IMR-90 (cell line): ENCODE results near the gene PPOX. TPM values are rescaled to one million over a fixed set of nuclear protein-coding genes. Genes with fewer than 3 reads are reported as not detected.
A peak's percentile ranks its signal among the peaks of the same experiment; 100 is the strongest.

ENCODE experiments used
- ATAC-seq: fragments of 200-7000 bp; cut with Tn5 transposase; 2 replicates; pipeline ENCODE4 v1.9.1; 2020; ENCODE audit warnings: low read depth, mild to moderate bottlenecking, moderate library complexity
- BruUV-seq: library from RNA; stranded (reverse); fragments of 400-500 nt; replicated peaks from 2 replicates; lab custom pipeline; 2021; lab: Mats Ljungman, UMichigan
- CTCF ChIA-PET: fragments of 300-600 bp; formaldehyde crosslinking; extraction: SDS; loops from one replicate; lab custom pipeline; 2021; ENCODE audit warnings: antibody characterized with exemption; lab: Yijun Ruan, JAX
- POLR2A ChIA-PET: fragments of 300-600 bp; sonication (Branson Sonifier 250); formaldehyde crosslinking; loops from one replicate; lab custom pipeline; 2022; ENCODE audit warnings: antibody characterized with exemption; ENCODE audit not compliant: unreplicated experiment; lab: Charles Lee
- DNase-seq: peaks from one replicate; pipeline ENCODE4 v3.0.0; 2013
- H2AFZ ChIP-seq: replicated peaks from 2 replicates; pipeline ENCODE3; 2013; ENCODE audit warnings: low read length, mild to moderate bottlenecking; ENCODE audit not compliant: poor library complexity
- H2AK5ac ChIP-seq: 2 replicates; pipeline ENCODE4 v1.6.1; 2013; ENCODE audit warnings: low read depth, low read length, inconsistent platforms
- H2AK9ac ChIP-seq: replicated peaks from 2 replicates; pipeline ENCODE3; 2013; ENCODE audit warnings: mild to moderate bottlenecking, low read depth, low read length, moderate library complexity; ENCODE audit not compliant: poor library complexity
- H2BK120ac ChIP-seq: 2 replicates; pipeline ENCODE4 v1.6.1; 2013; ENCODE audit warnings: low read depth, low read length, inconsistent platforms
- H2BK15ac ChIP-seq: 3 replicates; pipeline ENCODE4 v1.6.1; 2013; ENCODE audit warnings: low read depth, low read length, inconsistent platforms
- H2BK20ac ChIP-seq: 2 replicates; pipeline ENCODE4 v1.6.1; 2013; ENCODE audit warnings: low read depth, mild to moderate bottlenecking, inconsistent platforms, low read length, moderate library complexity
- H2BK5ac ChIP-seq: 2 replicates; pipeline ENCODE4 v1.6.1; 2013; ENCODE audit warnings: mild to moderate bottlenecking, low read depth, low read length, inconsistent platforms; ENCODE audit not compliant: poor library complexity, severe bottlenecking
- H3K14ac ChIP-seq: replicated peaks from 2 replicates; pipeline ENCODE4 v1.6.1; 2013; ENCODE audit warnings: low read depth, low read length, inconsistent platforms
- H3K18ac ChIP-seq: 2 replicates; pipeline ENCODE4 v1.6.1; 2013; ENCODE audit warnings: low read depth, low read length, control low read depth
- H3K23ac ChIP-seq: 2 replicates; pipeline ENCODE4 v1.6.1; 2013; ENCODE audit warnings: low read depth, low read length, inconsistent platforms
- H3K27ac ChIP-seq: 2 replicates; pipeline ENCODE4 v1.5.1; 2013; ENCODE audit warnings: mild to moderate bottlenecking, control low read depth, low read length; ENCODE audit not compliant: insufficient read depth
- H3K27me3 ChIP-seq: 2 replicates; pipeline ENCODE4 v1.6.1; 2013; ENCODE audit warnings: low read length; ENCODE audit not compliant: control insufficient read depth, insufficient read depth
- H3K36me3 ChIP-seq: 2 replicates; pipeline ENCODE4 v1.6.1; 2013; ENCODE audit warnings: low read length, mixed read lengths; ENCODE audit not compliant: control insufficient read depth, insufficient read depth
- H3K4ac ChIP-seq: 2 replicates; pipeline ENCODE4 v1.6.1; 2013; ENCODE audit warnings: low read depth, low read length, inconsistent platforms
- H3K4me1 ChIP-seq: 2 replicates; pipeline ENCODE4 v1.6.1; 2013; ENCODE audit warnings: low read length, mixed read lengths; ENCODE audit not compliant: control insufficient read depth, insufficient read depth
- H3K4me2 ChIP-seq: 2 replicates; pipeline ENCODE4 v1.6.1; 2013; ENCODE audit warnings: low read depth, mild to moderate bottlenecking, control low read depth, low read length, moderate library complexity
- H3K4me3 ChIP-seq: 2 replicates; pipeline ENCODE4 v1.5.1; 2013; ENCODE audit warnings: low read depth, mild to moderate bottlenecking, control low read depth, low read length, moderate library complexity; ENCODE audit not compliant: insufficient read depth
- H3K56ac ChIP-seq: 2 replicates; pipeline ENCODE4 v1.6.1; 2013; ENCODE audit warnings: low read length, inconsistent platforms; ENCODE audit not compliant: insufficient read depth; ENCODE audit errors: extremely low read depth
- H3K79me1 ChIP-seq, 2 experiments: 2 replicates each; pipeline ENCODE4 v1.6.1; 2013; ENCODE audit warnings: low read length in 2 of 2, inconsistent platforms in 1 of 2, low read depth in 1 of 2
- H3K9ac ChIP-seq: 2 replicates; pipeline ENCODE4 v1.6.1; 2013; ENCODE audit warnings: low read depth, low read length, control low read depth
- H3K9me1 ChIP-seq: 2 replicates; pipeline ENCODE4 v1.6.1; 2013; ENCODE audit warnings: low read length, inconsistent platforms; ENCODE audit not compliant: insufficient read depth
- H3K9me3 ChIP-seq: 2 replicates; pipeline ENCODE4 v1.6.1; 2013; ENCODE audit warnings: low read length; ENCODE audit not compliant: control insufficient read depth, insufficient read depth
- H4K20me1 ChIP-seq: 2 replicates; pipeline ENCODE4 v1.6.1; 2013; ENCODE audit warnings: low read length, inconsistent platforms; ENCODE audit not compliant: insufficient read depth
- H4K5ac ChIP-seq: 2 replicates; pipeline ENCODE4 v1.6.1; 2013; ENCODE audit warnings: mild to moderate bottlenecking, low read depth, low read length, control low read depth
- H4K8ac ChIP-seq, 2 experiments: 2 replicates each; pipeline ENCODE4 v1.6.1; 2013; ENCODE audit warnings: low read depth in 2 of 2, low read length in 2 of 2, control low read depth in 1 of 2, inconsistent platforms in 1 of 2
- H4K91ac ChIP-seq: 2 replicates; pipeline ENCODE4 v1.6.1; 2013; ENCODE audit warnings: low read depth, low read length, inconsistent platforms; ENCODE audit not compliant: insufficient read depth
- BHLHE40 ChIP-seq: fragments of 150-350 bp; IDR thresholded peaks from 2 replicates; pipeline ENCODE4 v1.6.1; 2016; ENCODE audit warnings: mild to moderate bottlenecking, low read depth, low read length
- CEBPB ChIP-seq: IDR thresholded peaks from 2 replicates; pipeline ENCODE4 v1.6.1; 2012; ENCODE audit warnings: low read depth, low read length, improper control_type of control experiment
- FOS ChIP-seq: fragments of 150-350 bp; IDR thresholded peaks from 2 replicates; pipeline ENCODE4 v1.6.1; 2016; ENCODE audit warnings: low read depth, low read length
- WGBS, 2 experiments: methylation state at CpG; one replicate each; pipeline versions ENCODE4 v1.1.5 to v1.1.7; 2013; ENCODE audit warnings: missing lambda C conversion rate in 2 of 2; ENCODE audit not compliant: insufficient read length in 1 of 2; ENCODE audit errors: extremely low coverage in 2 of 2; 5-methylcytosine and 5-hydroxymethylcytosine counted together
- dilution Hi-C: fragments of 300-500 bp; cut with HindIII; formaldehyde crosslinking; loops from one replicate; pipeline ENCODE4 v1.14.3; 2018; ENCODE audit warnings: low sequenced_read_pairs; ENCODE audit not compliant: unreplicated experiment
- in situ Hi-C: fragments of 300-500 bp; cut with MboI; formaldehyde crosslinking; loops from 3 replicates; pipeline ENCODE4 v1.14.3; 2019; ENCODE audit warnings: low sequenced_read_pairs, inconsistent platforms, mixed read lengths
- intact Hi-C: fragments of 100-400 bp; cut with micrococcal nuclease; formaldehyde crosslinking; loops from 2 replicates; pipeline ENCODE4 v1.10.0; 2022
- polyA plus RNA-seq, 3 experiments: library from polyadenylated mRNA; depleted of rRNA; stranded (reverse); fragments of >200 nt; gene quantifications; 2 replicates each; pipeline ENCODE4 v1.2.3, GENCODE V29; 2012; ENCODE audit warnings: low replicate concordance in 1 of 3
- total RNA-seq: library from RNA; depleted of rRNA; stranded (reverse); fragments of >200 nt; gene quantifications from 2 replicates; pipeline ENCODE4 v1.2.3, GENCODE V29; 2012
- TF ChIP-seq, protein P1 (sequence below): fragments of 150-350 bp; IDR thresholded peaks from 2 replicates; pipeline ENCODE4 v1.6.1; 2017; ENCODE audit warnings: mild to moderate bottlenecking, antibody characterized with exemption, low read length, low read depth
- TF ChIP-seq, protein P2 (sequence below): fragments of 150-350 bp; IDR thresholded peaks from 2 replicates; pipeline ENCODE4 v1.6.1; 2016; ENCODE audit warnings: low read depth, mild to moderate bottlenecking, low read length, moderate library complexity, borderline replicate concordance

Gene PPOX
- total and polyA plus RNA-seq, 2 of the 4 experiments (the other 2 are of a cell fraction): 6.1 to 14.3 TPM

DNA sequence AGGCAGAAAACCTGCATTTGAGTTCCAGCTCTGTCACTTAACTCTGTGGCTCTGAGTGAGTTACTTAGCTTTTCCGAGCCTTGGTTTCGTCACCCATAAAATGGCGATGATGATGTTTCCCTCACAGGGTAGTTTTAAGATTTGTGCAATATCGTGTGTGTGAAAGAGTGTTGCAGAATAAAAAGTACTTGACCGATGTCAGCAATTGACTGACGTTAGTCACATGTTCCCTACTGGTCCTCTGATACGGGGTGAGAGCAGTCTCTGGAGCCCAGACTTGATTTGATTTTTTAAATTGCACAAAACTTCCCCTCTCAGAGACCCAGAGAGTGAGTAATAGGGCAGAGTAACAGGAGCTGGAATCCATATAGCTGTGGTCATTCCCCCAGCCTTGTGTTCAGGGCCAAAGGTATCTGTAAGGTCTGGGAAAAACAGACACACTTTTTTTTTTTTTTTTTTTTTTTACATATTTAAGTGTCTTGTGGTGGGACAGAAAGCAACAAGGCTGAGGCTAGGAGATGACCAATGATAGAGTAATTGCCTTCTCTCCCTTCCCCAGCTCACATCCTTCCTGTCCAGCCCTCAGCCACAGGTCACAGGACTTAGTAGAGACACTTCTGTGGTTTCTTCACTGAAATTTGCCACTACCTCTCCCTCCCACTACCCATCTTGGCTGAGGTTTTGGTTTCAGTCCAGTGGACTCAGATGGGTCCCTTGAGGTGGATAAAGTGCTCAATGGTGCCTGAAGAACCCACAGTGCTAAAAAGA, 50.9 kb downstream of the PPOX start:
- H2BK20ac ChIP-seq: peak overlapping the region; percentile 80; the same call in 1 of the 2 replicates
- ChIA-PET CTCF (interaction anchor here (0.9 to 1.8 kb wide), 6 partner anchors 8 to 165 kb away, joined by 3 to 9 read pairs (median 4); partner anchors contain the start of genes PPOX and TOMM40L), POLR2A (interaction anchor here (0.6 to 0.7 kb wide), 2 partner anchors 8 kb away, joined by 3 to 8 read pairs; partner anchors contain the start of gene TOMM40L)
- H2BK5ac ChIP-seq: peak overlapping the region; percentile 59
- H3K4me3 ChIP-seq: no peak overlapping the region
- no peak overlapping the region for H2AK5ac ChIP-seq
- peak overlapping the region; percentile 63; the same call in 1 of the 2 replicates for H2BK120ac ChIP-seq
- peaks cover 0 to 2% of the 10 kb centered on the region in 2 experiments; a peak in 1 of 4 replicates for H3K79me1 ChIP-seq
- 0 out of 3 replicates have a peak overlapping the region, but pooled peaks have one; percentile 51 for H2BK15ac ChIP-seq
- ATAC-seq (peak; percentile 86), DNase-seq (peak; percentile 86)
- TF ChIP-seq FOS: no peak
- TF ChIP-seq, protein P1, sequence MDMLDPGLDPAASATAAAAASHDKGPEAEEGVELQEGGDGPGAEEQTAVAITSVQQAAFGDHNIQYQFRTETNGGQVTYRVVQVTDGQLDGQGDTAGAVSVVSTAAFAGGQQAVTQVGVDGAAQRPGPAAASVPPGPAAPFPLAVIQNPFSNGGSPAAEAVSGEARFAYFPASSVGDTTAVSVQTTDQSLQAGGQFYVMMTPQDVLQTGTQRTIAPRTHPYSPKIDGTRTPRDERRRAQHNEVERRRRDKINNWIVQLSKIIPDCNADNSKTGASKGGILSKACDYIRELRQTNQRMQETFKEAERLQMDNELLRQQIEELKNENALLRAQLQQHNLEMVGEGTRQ: peak; percentile 75
- TF ChIP-seq, protein P2, sequence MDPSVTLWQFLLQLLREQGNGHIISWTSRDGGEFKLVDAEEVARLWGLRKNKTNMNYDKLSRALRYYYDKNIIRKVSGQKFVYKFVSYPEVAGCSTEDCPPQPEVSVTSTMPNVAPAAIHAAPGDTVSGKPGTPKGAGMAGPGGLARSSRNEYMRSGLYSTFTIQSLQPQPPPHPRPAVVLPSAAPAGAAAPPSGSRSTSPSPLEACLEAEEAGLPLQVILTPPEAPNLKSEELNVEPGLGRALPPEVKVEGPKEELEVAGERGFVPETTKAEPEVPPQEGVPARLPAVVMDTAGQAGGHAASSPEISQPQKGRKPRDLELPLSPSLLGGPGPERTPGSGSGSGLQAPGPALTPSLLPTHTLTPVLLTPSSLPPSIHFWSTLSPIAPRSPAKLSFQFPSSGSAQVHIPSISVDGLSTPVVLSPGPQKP: no peak
- TF ChIP-seq BHLHE40: no peak
- peak; percentile 80 for TF ChIP-seq CEBPB
- H3K9me3 ChIP-seq: no peaks in the 10 kb centered on the region
- H4K20me1 ChIP-seq: no peaks in the 10 kb centered on the region
- peak overlapping the region; percentile 71 for H3K14ac ChIP-seq
- 62% methylated on average over 3 of the region's 7 CpGs; no CpG with 5 or more reads in 1 of the 2 experiments for WGBS, 2 experiments
- H4K91ac ChIP-seq: peak overlapping the region; percentile 37
- no peak overlapping the region for H4K5ac ChIP-seq
- peak overlapping the region; percentile 61 to 68 for H4K8ac ChIP-seq
- in situ Hi-C loops: loop anchor here (10.0 kb wide), 1 partner anchor 528 kb away; the partner anchor contains the start of gene DUSP12
- H2AK9ac ChIP-seq: peak overlapping the region; percentile 83
- H3K23ac ChIP-seq: peak overlapping the region; percentile 64
- H3K56ac ChIP-seq: 0 out of 2 replicates have a peak overlapping the region, but pooled peaks have one; percentile 14
- H3K27me3 ChIP-seq: no peaks in the 10 kb centered on the region
- H2AFZ ChIP-seq: peak overlapping the region; percentile 86
- peak overlapping the region; percentile 4; the same call in 1 of the 2 replicates for H3K4me2 ChIP-seq
- peak overlapping the region; percentile 18; the same call in 1 of the 2 replicates for H3K9ac ChIP-seq
- peaks cover 14% of the 10 kb centered on the region for H3K9me1 ChIP-seq
- H3K4ac ChIP-seq: peak overlapping the region; percentile 65
- peaks cover 11% of the 10 kb centered on the region for H3K4me1 ChIP-seq
- dilution Hi-C loops: no loop called here
- peak overlapping the region; percentile 17; the same call in 1 of the 2 replicates for H3K18ac ChIP-seq
- intact Hi-C loops: no loop called here
- H3K27ac ChIP-seq: peak overlapping the region; percentile 64
- H3K36me3 ChIP-seq: peaks cover 24% of the 10 kb centered on the region
- BruUV-seq: no TSS peak
